Common myeloid progenitor, CD34-positive (primary cell): ENCODE measurements around the gene DBN1.

Source experiments
- CTCF ChIA-PET: fragments of 350-600 bp; sonication (Branson Sonifier 250); formaldehyde crosslinking; loops from one replicate; lab custom pipeline; 2021; ENCODE audit warnings: antibody characterized with exemption; lab: Charles Lee
- POLR2A ChIA-PET: fragments of 350-600 bp; sonication (Branson Sonifier 250); formaldehyde crosslinking; loops from one replicate; lab custom pipeline; 2021; ENCODE audit warnings: antibody characterized with exemption; lab: Charles Lee
- DNase-seq, 3 donors: peaks; one replicate each; pipeline versions ENCODE4 v3.0.0 to v3.0.0-alpha.2; 2013
- H3K27ac ChIP-seq, 2 experiments: 1 replicate in 1 of 2; 2 replicates in 1 of 2; pipeline ENCODE4 v1.7.0; 2013; ENCODE audit warnings: inconsistent platforms in 2 of 2, low read length in 2 of 2, mild to moderate bottlenecking in 2 of 2, low read depth in 1 of 2, moderate library complexity in 1 of 2; ENCODE audit not compliant: severe bottlenecking in 2 of 2, insufficient read depth in 1 of 2, poor library complexity in 1 of 2
- H3K27me3 ChIP-seq, 5 experiments: replicated peaks in 2 of 5; 1 replicate in 3 of 5; 2 replicates in 2 of 5; pipeline versions ENCODE4 v1.6.1 to v1.7.0; 2013; ENCODE audit warnings: low read length in 4 of 5, mild to moderate bottlenecking in 2 of 5, moderate library complexity in 2 of 5, inconsistent platforms in 1 of 5; ENCODE audit not compliant: insufficient read depth in 5 of 5, control insufficient read depth in 4 of 5
- H3K36me3 ChIP-seq, 4 experiments: 1 replicate in 2 of 4; 2 replicates in 2 of 4; pipeline versions ENCODE4 v1.6.1 to v1.7.0; 2013; ENCODE audit warnings: low read length in 3 of 4, control low read depth in 1 of 4, mild to moderate bottlenecking in 1 of 4; ENCODE audit not compliant: control insufficient read depth in 4 of 4, insufficient read depth in 4 of 4
- H3K4me1 ChIP-seq, 4 experiments: 1 replicate in 3 of 4; 2 replicates in 1 of 4; pipeline versions ENCODE4 v1.6.1 to v1.7.1; 2013; ENCODE audit warnings: low read length in 3 of 4, mild to moderate bottlenecking in 3 of 4, control low read depth in 1 of 4, inconsistent platforms in 1 of 4, moderate library complexity in 1 of 4; ENCODE audit not compliant: control insufficient read depth in 4 of 4, insufficient read depth in 4 of 4; ENCODE audit errors: control extremely low read depth in 1 of 4
- H3K4me3 ChIP-seq, 7 experiments: 1 replicate in 4 of 7; 2 replicates in 3 of 7; pipeline versions ENCODE4 v1.5.1 to v1.7.0; 2013; ENCODE audit warnings: mild to moderate bottlenecking in 7 of 7, low read length in 6 of 7, moderate library complexity in 6 of 7, inconsistent platforms in 2 of 7, low read depth in 2 of 7, control low read depth in 1 of 7; ENCODE audit not compliant: insufficient read depth in 4 of 7, control insufficient read depth in 1 of 7; ENCODE audit errors: extremely low read depth in 1 of 7
- H3K9me3 ChIP-seq, 5 experiments: 1 replicate in 4 of 5; 2 replicates in 1 of 5; pipeline versions ENCODE4 v1.6.1 to v1.7.1; 2013; ENCODE audit warnings: low read length in 4 of 5, mild to moderate bottlenecking in 2 of 5, inconsistent platforms in 1 of 5, low read depth in 1 of 5, moderate library complexity in 1 of 5; ENCODE audit not compliant: control insufficient read depth in 4 of 5, insufficient read depth in 2 of 5; ENCODE audit errors: control extremely low read depth in 1 of 5
- WGBS: methylation state at CpG from one replicate; pipeline ENCODE4 v1.1.5; 2013; ENCODE audit not compliant: insufficient coverage; 5-methylcytosine and 5-hydroxymethylcytosine counted together

Gene DBN1

GRCh38 chr5:177470759-177471536 lies 2.5 kb downstream of the DBN1 start:
- DNase-seq: no peak
- Histone ChIP-seq H3K4me3 (no peak overlapping the region), H3K36me3 (peaks cover 3 to 24% (median 15%) of the 10 kb centered on the region in 4 experiments), H3K4me1 (peaks cover 0 to 34% (median 29%) of the 10 kb centered on the region in 4 experiments), H3K9me3 (no peaks in the 10 kb centered on the region), H3K27me3 (no peaks in the 10 kb centered on the region), H3K27ac (no peak overlapping the region)
- POLR2A ChIA-PET: no interaction called here
- CTCF ChIA-PET: interaction anchor here (1.0 to 1.9 kb wide), 13 partner anchors 8 to 67 kb away, joined by 3 to 12 read pairs (median 4); no protein-coding TSS in a partner anchor
- 91% methylated on average over 5 of the region's 10 CpGs for WGBS

- POLR2A ChIA-PET: no interaction called here
Measured at GRCh38 chr5:177469750-177470525, 3.5 kb downstream of the DBN1 start.

GRCh38 chr5:177468685-177469628 lies 4.5 kb downstream of the DBN1 start:
- no peak overlapping the region for H3K27ac ChIP-seq
- CTCF ChIA-PET: interaction anchor here (1.2 to 1.9 kb wide), 5 partner anchors 10 to 65 kb away, joined by 3 to 6 read pairs (median 4); partner anchors contain the start of gene DOK3

More at GRCh38 chr5:177469750-177470525, 3.5 kb downstream of the DBN1 start:
- no peak for DNase-seq
- Histone ChIP-seq H3K4me3 (no peak overlapping the region), H3K27ac (no peak overlapping the region), H3K9me3 (peaks cover 0 to 5% (median 0%) of the 10 kb centered on the region in 5 experiments), H3K27me3 (no peaks in the 10 kb centered on the region), H3K4me1 (peaks cover 0 to 25% (median 23%) of the 10 kb centered on the region in 4 experiments), H3K36me3 (peaks cover 9 to 34% (median 19%) of the 10 kb centered on the region in 4 experiments)
- 80% methylated on average over 3 of the region's 8 CpGs for WGBS
- CTCF ChIA-PET: interaction anchor here (1.0 to 1.9 kb wide), 12 partner anchors 10 to 66 kb away, joined by 3 to 10 read pairs (median 4); partner anchors contain the start of gene DOK3

GRCh38 chr5:177468329-177468684 lies 5.1 kb downstream of the DBN1 start:
- Histone ChIP-seq H3K36me3 (peaks cover 9 to 34% (median 19%) of the 10 kb centered on the region in 4 experiments), H3K27me3 (no peaks in the 10 kb centered on the region), H3K4me3 (no peak overlapping the region), H3K27ac (no peak overlapping the region), H3K9me3 (peaks cover 0 to 5% (median 0%) of the 10 kb centered on the region in 5 experiments), H3K4me1 (peaks cover 0 to 15% (median 12%) of the 10 kb centered on the region in 4 experiments)
- 100% methylated on average over 1 of the region's 2 CpGs for WGBS
- ChIA-PET POLR2A (interaction anchor here (0.6 kb wide), 1 partner anchor 14 kb away, joined by 3 read pairs; no protein-coding TSS in a partner anchor), CTCF (interaction anchor here (1.2 to 6.3 kb wide), 4 partner anchors 11 to 41 kb away, joined by 3 to 37 read pairs (median 4); partner anchors contain the start of gene DOK3)
- DNase-seq: no peak

More at GRCh38 chr5:177468685-177469628, 4.5 kb downstream of the DBN1 start:
- POLR2A ChIA-PET: no interaction called here
- 89% methylated on average over 17 of the region's 25 CpGs for WGBS
- Histone ChIP-seq H3K27me3 (no peaks in the 10 kb centered on the region), H3K4me3 (no peak overlapping the region), H3K4me1 (peaks cover 0 to 16% (median 13%) of the 10 kb centered on the region in 4 experiments), H3K9me3 (peaks cover 0 to 5% (median 0%) of the 10 kb centered on the region in 5 experiments), H3K36me3 (peaks cover 9 to 34% (median 19%) of the 10 kb centered on the region in 4 experiments)
- DNase-seq: no peak

- H3K9me3 ChIP-seq: peaks cover 0 to 5% (median 0%) of the 10 kb centered on the region in 5 experiments
- H3K27ac ChIP-seq: no peak overlapping the region
- H3K36me3 ChIP-seq: peaks cover 9 to 34% (median 19%) of the 10 kb centered on the region in 4 experiments
- no peak overlapping the region for H3K4me3 ChIP-seq
- DNase-seq: no peak
- CTCF ChIA-PET: interaction anchor here (1.9 to 6.3 kb wide), 3 partner anchors 10 to 63 kb away, joined by 4 to 37 read pairs (median 9); no protein-coding TSS in a partner anchor
- H3K27me3 ChIP-seq: no peaks in the 10 kb centered on the region
- POLR2A ChIA-PET: no interaction called here
- peaks cover 0 to 17% (median 14%) of the 10 kb centered on the region in 4 experiments for H3K4me1 ChIP-seq
- whole genome bisulfite sequencing: 95% methylated on average over 31 of the region's 31 CpGs
Measured at GRCh38 chr5:177467436-177467835, 6.0 kb downstream of the DBN1 start.

- CTCF ChIA-PET: interaction anchor here (1.1 to 6.3 kb wide), 4 partner anchors 12 to 77 kb away, joined by 5 to 37 read pairs (median 8); no protein-coding TSS in a partner anchor
- Histone ChIP-seq H3K27me3 (no peaks in the 10 kb centered on the region), H3K9me3 (peaks cover 0 to 5% (median 0%) of the 10 kb centered on the region in 5 experiments), H3K4me3 (no peak overlapping the region), H3K36me3 (peaks cover 9 to 34% (median 19%) of the 10 kb centered on the region in 4 experiments), H3K27ac (no peak overlapping the region), H3K4me1 (peaks cover 0 to 17% (median 14%) of the 10 kb centered on the region in 4 experiments)
- DNase-seq: no peak
- POLR2A ChIA-PET: no interaction called here
- WGBS: 98% methylated on average over 17 of the region's 25 CpGs
Measured at GRCh38 chr5:177466861-177467260, 6.6 kb downstream of the DBN1 start.
